Adrenal gland (tissue), 5 donors: ENCODE results near the gene PSKH1.

Experiments
- CTCF ChIP-seq, 6 experiments: fragments of 450-650 bp in 4 of 6; fragments of 200-600 bp in 2 of 6; sonication (generic) in 1 of 6; IDR thresholded peaks; 1 replicate in 5 of 6; 2 replicates in 1 of 6; pipeline versions ENCODE4 v1.5.1 to v1.8.0; 2016 to 2021; ENCODE audit warnings: antibody characterized with exemption in 6 of 6, mild to moderate bottlenecking in 2 of 6, moderate library complexity in 1 of 6
- POLR2A ChIP-seq, 2 donors: fragments of 450-650 bp; IDR thresholded peaks; one replicate each; pipeline ENCODE4 v1.6.1; 2017; ENCODE audit warnings: antibody characterized with exemption in 2 of 2, mild to moderate bottlenecking in 2 of 2, moderate library complexity in 1 of 2
- donor health status: DM: no; HTN: no; CAD: no.

- TF ChIP-seq CTCF (IDR thresholded peaks at IDR 0.05): no peak
- TF ChIP-seq POLR2A (IDR thresholded peaks at IDR 0.05): no peak
These were observed 7.1 kb upstream of the PSKH1 start for GRCh38 chr16:67885976-67886375.
